H1 (cell line): ENCODE data around the gene TAPT1. TPM values are rescaled to one million over a fixed set of nuclear protein-coding genes. Genes with fewer than 3 reads are reported as not detected.
A peak's percentile ranks its signal among the peaks of the same experiment; 100 is the strongest.

Experiments used
- CTCF ChIA-PET: fragments of 300-600 bp; sonication (Branson Sonifier 250); formaldehyde crosslinking; loops from one replicate; lab custom pipeline; 2021; ENCODE audit not compliant: partially characterized antibody; lab: Charles Lee
- POLR2A ChIA-PET: fragments of 300-600 bp; sonication (Branson Sonifier 250); formaldehyde crosslinking; loops from one replicate; lab custom pipeline; 2021; ENCODE audit warnings: inconsistent platforms; ENCODE audit not compliant: partially characterized antibody; lab: Charles Lee
- DNase-seq, 2 experiments: peaks; one replicate each; pipeline versions ENCODE4 v3.0.0 to v3.0.0-alpha.2; 2010 to 2022; ENCODE audit warnings: low spot score in 2 of 2, low read depth in 1 of 2, mixed read lengths in 1 of 2
- FAIRE-seq: peaks from 2 replicates; lab custom pipeline; 2011; peaks lifted over from hg19 to GRCh38; lab: Jason Lieb, UNC
- H2AFZ ChIP-seq: 2 replicates; pipeline ENCODE4 v1.8.1; 2012; ENCODE audit warnings: low read length, inconsistent platforms
- H2AK5ac ChIP-seq: 2 replicates; pipeline ENCODE4 v1.6.1; 2013; ENCODE audit warnings: low read depth, low read length
- H2BK120ac ChIP-seq: replicated peaks from 2 replicates; pipeline ENCODE3; 2013; ENCODE audit warnings: low read depth, low read length, inconsistent platforms
- H2BK12ac ChIP-seq: 2 replicates; pipeline ENCODE4 v1.6.1; 2013; ENCODE audit warnings: low read depth, low read length
- H2BK15ac ChIP-seq: 2 replicates; pipeline ENCODE4 v1.6.1; 2013; ENCODE audit warnings: low read length
- H2BK20ac ChIP-seq: 2 replicates; pipeline ENCODE4 v1.6.1; 2013; ENCODE audit warnings: low read length
- H2BK5ac ChIP-seq: 2 replicates; pipeline ENCODE4 v1.6.1; 2013; ENCODE audit warnings: low read depth, low read length
- H3K14ac ChIP-seq: 2 replicates; pipeline ENCODE4 v1.6.1; 2013; ENCODE audit warnings: inconsistent platforms; ENCODE audit not compliant: insufficient read length
- H3K18ac ChIP-seq: 2 replicates; pipeline ENCODE4 v1.6.1; 2013; ENCODE audit warnings: low read length; ENCODE audit errors: extremely low read depth
- H3K23ac ChIP-seq: 2 replicates; pipeline ENCODE4 v1.6.1; 2013; ENCODE audit warnings: inconsistent platforms; ENCODE audit not compliant: insufficient read length
- H3K23me2 ChIP-seq: 2 replicates; pipeline ENCODE4 v1.6.1; 2013; ENCODE audit warnings: low read depth, low read length
- H3K27ac ChIP-seq: 2 replicates; pipeline ENCODE4 v1.6.1; 2011; ENCODE audit warnings: low read depth, low read length, inconsistent platforms
- H3K27me3 ChIP-seq, 4 experiments: replicated peaks in 1 of 4; 1 replicate in 1 of 4; 2 replicates in 3 of 4; pipeline versions ENCODE4 v1.6.1 to v1.8.1; 2011 to 2013; ENCODE audit warnings: low read length in 3 of 4, mild to moderate bottlenecking in 3 of 4, inconsistent platforms in 2 of 4, mixed read lengths in 2 of 4, moderate library complexity in 1 of 4; ENCODE audit not compliant: control insufficient read depth in 3 of 4, insufficient read depth in 3 of 4; ENCODE audit errors: extremely low read depth in 1 of 4
- H3K36me3 ChIP-seq, 4 experiments: 2 replicates each; pipeline versions ENCODE4 v1.6.1 to v1.8.1; 2011 to 2013; ENCODE audit warnings: mild to moderate bottlenecking in 4 of 4, low read length in 3 of 4, moderate library complexity in 2 of 4, control low read depth in 1 of 4, inconsistent platforms in 1 of 4; ENCODE audit not compliant: insufficient read depth in 4 of 4, control insufficient read depth in 2 of 4
- H3K4ac ChIP-seq: replicated peaks from 2 replicates; pipeline ENCODE3; 2013; ENCODE audit warnings: low read length, low read depth, mixed read lengths, inconsistent platforms; ENCODE audit not compliant: insufficient read length
- H3K4me1 ChIP-seq, 4 experiments: replicated peaks in 1 of 4; 1 replicate in 1 of 4; 2 replicates in 3 of 4; pipeline versions ENCODE4 v1.6.1 to v1.8.1; 2011 to 2013; ENCODE audit warnings: low read length in 3 of 4, inconsistent platforms in 2 of 4, mixed read lengths in 1 of 4; ENCODE audit not compliant: insufficient read depth in 4 of 4, control insufficient read depth in 3 of 4
- H3K4me2 ChIP-seq, 2 experiments: 2 replicates each; pipeline versions ENCODE4 v1.6.1 to v1.8.1; 2011 to 2013; ENCODE audit warnings: low read depth in 2 of 2, low read length in 2 of 2, control low read depth in 1 of 2, inconsistent platforms in 1 of 2, mild to moderate bottlenecking in 1 of 2; ENCODE audit not compliant: insufficient read depth in 1 of 2
- H3K4me3 ChIP-seq, 4 experiments: fragments of 200-600, 300-600 bp in 1 of 4; sonication (generic), shearing (Covaris generic), sonication (Bioruptor Twin) in 1 of 4; 2 replicates each; pipeline versions ENCODE4 v1.5.1 to v1.8.1; 2011 to 2016; ENCODE audit warnings: low read length in 4 of 4, low read depth in 3 of 4, control low read depth in 2 of 4, inconsistent platforms in 2 of 4, mild to moderate bottlenecking in 2 of 4, mixed read lengths in 1 of 4, moderate library complexity in 1 of 4; ENCODE audit not compliant: insufficient read depth in 2 of 4; ENCODE audit errors: extremely low read depth in 1 of 4
- H3K56ac ChIP-seq: replicated peaks from 2 replicates; pipeline ENCODE3; 2013; ENCODE audit warnings: low read depth, mild to moderate bottlenecking, mixed read lengths, low read length, inconsistent platforms; ENCODE audit not compliant: insufficient read length
- H3K79me1 ChIP-seq: 2 replicates; pipeline ENCODE4 v1.6.1; 2013; ENCODE audit warnings: low read depth, low read length, control low read depth
- H3K79me2 ChIP-seq, 2 experiments: 2 replicates each; pipeline versions ENCODE4 v1.6.1 to v1.8.1; 2012 to 2013; ENCODE audit warnings: low read length in 2 of 2, mild to moderate bottlenecking in 2 of 2, inconsistent platforms in 1 of 2; ENCODE audit not compliant: insufficient read depth in 2 of 2, control insufficient read depth in 1 of 2
- H3K9ac ChIP-seq, 4 experiments: replicated peaks in 1 of 4; 1 replicate in 1 of 4; 2 replicates in 3 of 4; pipeline versions ENCODE4 v1.6.1 to v1.8.1; 2011 to 2013; ENCODE audit warnings: low read depth in 3 of 4, low read length in 3 of 4, control low read depth in 2 of 4, mild to moderate bottlenecking in 2 of 4, moderate library complexity in 2 of 4, inconsistent platforms in 1 of 4; ENCODE audit errors: extremely low read depth in 1 of 4
- H3K9me3 ChIP-seq, 2 experiments: 2 replicates each; pipeline versions ENCODE4 v1.6.1 to v1.8.1; 2012 to 2013; ENCODE audit warnings: mild to moderate bottlenecking in 2 of 2, moderate library complexity in 2 of 2, control low read depth in 1 of 2, inconsistent platforms in 1 of 2, low read depth in 1 of 2, low read length in 1 of 2, mixed read lengths in 1 of 2; ENCODE audit not compliant: insufficient read depth in 2 of 2
- H4K20me1 ChIP-seq, 2 experiments: replicated peaks in 1 of 2; 2 replicates each; pipeline versions ENCODE3 to v1.8.1; 2011 to 2013; ENCODE audit warnings: inconsistent platforms in 2 of 2, low read length in 2 of 2, mild to moderate bottlenecking in 1 of 2; ENCODE audit not compliant: insufficient read depth in 2 of 2, control insufficient read depth in 1 of 2
- H4K5ac ChIP-seq: 2 replicates; pipeline ENCODE4 v1.6.1; 2013; ENCODE audit warnings: low read length, low read depth, mixed read lengths, inconsistent platforms; ENCODE audit not compliant: insufficient read length
- H4K8ac ChIP-seq: 2 replicates; pipeline ENCODE4 v1.8.0; 2013; ENCODE audit warnings: mild to moderate bottlenecking, moderate library complexity, low read length, inconsistent platforms; ENCODE audit not compliant: insufficient read depth; ENCODE audit errors: extremely low read depth
- H4K91ac ChIP-seq: replicated peaks from 2 replicates; pipeline ENCODE3; 2013; ENCODE audit warnings: low read length, mixed read lengths, inconsistent platforms; ENCODE audit not compliant: insufficient read length
- BACH1 ChIP-seq: IDR thresholded peaks from 2 replicates; pipeline ENCODE4 v1.6.1; 2012; ENCODE audit warnings: low read length, improper control_type of control experiment
- CHD1 ChIP-seq: IDR thresholded peaks from 2 replicates; pipeline ENCODE4 v1.6.1; 2012; ENCODE audit warnings: low read depth, low read length, improper control_type of control experiment
- GABPA ChIP-seq: IDR thresholded peaks from 2 replicates; pipeline ENCODE4 v1.6.1; 2011; ENCODE audit warnings: mild to moderate bottlenecking, low read length, moderate library complexity, borderline replicate concordance; ENCODE audit not compliant: insufficient read depth
- HDAC6 ChIP-seq: IDR thresholded peaks from one replicate; pipeline ENCODE4 v1.7.1; 2012; ENCODE audit warnings: low read depth, mild to moderate bottlenecking, inconsistent platforms, low read length, moderate library complexity
- JUN ChIP-seq: IDR thresholded peaks from 2 replicates; pipeline ENCODE4 v1.6.1; 2011; ENCODE audit warnings: low read depth, mild to moderate bottlenecking, improper control_type of control experiment, low read length
- NRF1 ChIP-seq: IDR thresholded peaks from 2 replicates; pipeline ENCODE4 v1.6.1; 2011; ENCODE audit warnings: mild to moderate bottlenecking, low read depth, low read length, improper control_type of control experiment
- POLR2A ChIP-seq, 2 experiments: IDR thresholded peaks; 1 replicate in 1 of 2; 2 replicates in 1 of 2; pipeline ENCODE4 v1.6.1; 2011; ENCODE audit warnings: low read depth in 2 of 2, low read length in 2 of 2, mild to moderate bottlenecking in 2 of 2; ENCODE audit errors: control extremely low read depth in 1 of 2
- RXRA ChIP-seq: IDR thresholded peaks from 2 replicates; pipeline ENCODE4 v1.6.1; 2011; ENCODE audit warnings: low read depth, mild to moderate bottlenecking, low read length, moderate library complexity; ENCODE audit not compliant: insufficient read depth
- SIX5 ChIP-seq: IDR thresholded peaks from 2 replicates; pipeline ENCODE4 v1.6.1; 2011; ENCODE audit warnings: mild to moderate bottlenecking, low read depth, low read length
- TCF12 ChIP-seq: IDR thresholded peaks from 2 replicates; pipeline ENCODE4 v1.6.1; 2011; ENCODE audit warnings: low read depth, mild to moderate bottlenecking, low read length
- USF2 ChIP-seq: IDR thresholded peaks from 2 replicates; pipeline ENCODE4 v1.6.1; 2011; ENCODE audit warnings: low read length, improper control_type of control experiment
- ZNF274 ChIP-seq: IDR thresholded peaks from 2 replicates; pipeline ENCODE4 v1.7.0; 2012; ENCODE audit warnings: low read length, borderline replicate concordance; ENCODE audit errors: extremely low read depth
- WGBS, 2 experiments: shearing (Covaris generic) in 1 of 2; methylation state at CpG; one replicate each; pipeline versions ENCODE4 v1.1.6 to v1.1.7; 2013 to 2015; ENCODE audit warnings: low lambda C conversion rate in 2 of 2, mixed read lengths in 2 of 2, inconsistent platforms in 1 of 2, low coverage in 1 of 2, missing lambda C conversion rate in 1 of 2; ENCODE audit not compliant: insufficient replicate concordance in 2 of 2, insufficient coverage in 1 of 2, insufficient read length in 1 of 2; ENCODE audit errors: extremely low coverage in 1 of 2, missing lambda C conversion rate in 1 of 2; 5-methylcytosine and 5-hydroxymethylcytosine counted together
- polyA plus RNA-seq, 7 experiments: library from polyadenylated mRNA; depleted of rRNA in 3 of 7; stranded (reverse) in 5 of 7; unstranded in 2 of 7; fragments of >200 nt in 5 of 7; fragments of 200-250 nt in 2 of 7; gene quantifications; 1 replicate in 5 of 7; 2 replicates in 1 of 7; 4 replicates in 1 of 7; pipeline versions ENCODE4 v1.2.1 to v1.2.3, GENCODE V29; 2011 to 2013; ENCODE audit warnings: missing spikeins in 2 of 7, mixed read lengths in 2 of 7
- total RNA-seq: library from RNA; stranded (reverse); fragmentation: NEBNext Ultra II Directional; extraction: Animal tissue kit (Norgen Biotek cat#: 25700); gene quantifications from 2 replicates; pipeline ENCODE4 v1.2.1, GENCODE V29; 2021

TAPT1 gene
- total and polyA plus RNA-seq, 2 of the 8 experiments (the other 6 are each of a cell fraction or from before 2014, with no cell fraction given), result 4.2 to 15.3 TPM

GRCh38 chr4:16197876-16198665, 28.2 kb downstream of the TAPT1 start:
- no peaks in the 10 kb centered on the region for H3K9me3 ChIP-seq
- FAIRE-seq (no peak), DNase-seq (no peak)
- no peak overlapping the region for H3K4me2 ChIP-seq
- H3K4me1 ChIP-seq, result peaks cover 0 to 3% (median 1%) of the 10 kb centered on the region in 4 experiments; a peak in 2 of 7 replicates
- no peaks in the 10 kb centered on the region for H3K27me3 ChIP-seq
- 0 out of 2 replicates have a peak overlapping the region, but pooled peaks have one; percentile 18 for H2AK5ac ChIP-seq
- H4K20me1 ChIP-seq, result no peaks in the 10 kb centered on the region
- H3K14ac ChIP-seq, result no peak overlapping the region
- H3K79me2 ChIP-seq, result no peaks in the 10 kb centered on the region
- no peak overlapping the region for H2BK120ac ChIP-seq
- H4K8ac ChIP-seq, result no peak overlapping the region
- H2BK5ac ChIP-seq, result no peak overlapping the region
- H3K4me3 ChIP-seq, result no peak overlapping the region
- no peaks in the 10 kb centered on the region for H3K36me3 ChIP-seq
- no peak overlapping the region for H2BK20ac ChIP-seq
- H3K23ac ChIP-seq, result no peak overlapping the region
- H2AFZ ChIP-seq, result no peak overlapping the region
- H2BK15ac ChIP-seq, result no peak overlapping the region
- H3K27ac ChIP-seq, result no peak overlapping the region
- no peak overlapping the region for H3K9ac ChIP-seq
- CTCF ChIA-PET, result interaction anchor here (0.8 to 6.0 kb wide), 17 partner anchors 8 to 179 kb away, joined by 3 to 57 read pairs (median 4); no protein-coding TSS in a partner anchor
- POLR2A ChIA-PET, result interaction anchor here (1.3 kb wide), 1 partner anchor 183 kb away, joined by 3 read pairs; no protein-coding TSS in a partner anchor
- no peaks in the 10 kb centered on the region for H3K79me1 ChIP-seq
- H3K18ac ChIP-seq, result no peak overlapping the region
- no peak overlapping the region for H2BK12ac ChIP-seq
- H4K91ac ChIP-seq, result no peak overlapping the region
- no peaks in the 10 kb centered on the region for H3K23me2 ChIP-seq
- no peak overlapping the region for H3K4ac ChIP-seq
- H4K5ac ChIP-seq, result no peak overlapping the region
- no peak overlapping the region for H3K56ac ChIP-seq
- WGBS, 2 experiments, result 65% methylated on average over 2 of the region's 2 CpGs; no CpG with 5 or more reads in 1 of the 2 experiments
- TF ChIP-seq BACH1 (no peak), ZNF274 (no peak), GABPA (no peak), JUN (no peak), SIX5 (no peak), HDAC6 (no peak), USF2 (no peak), CHD1 (no peak), TCF12 (no peak), POLR2A (IDR thresholded peaks at IDR 0.05; ENCODE audit: control extremely low read depth in 1 of 2, low read depth in 2 of 2, low read length in 2 of 2) (no peak), RXRA (no peak), NRF1 (no peak)
